K562 (cell line): Measurements from ENCODE around the gene SGK1. TPM values are rescaled to one million over a fixed set of nuclear protein-coding genes. Genes with fewer than 3 reads are reported as not detected.
A peak's percentile ranks its signal among the peaks of the same experiment; 100 is the strongest.

ENCODE experiments used
- ARHGAP35 ChIP-seq: fragments of 450-650 bp; IDR thresholded peaks from 2 replicates; pipeline ENCODE4 v1.6.1; 2018; ENCODE audit not compliant: partially characterized antibody
- CTBP1 ChIP-seq: fragments of 450-650 bp; IDR thresholded peaks from 2 replicates; pipeline ENCODE4 v1.6.1; 2016; ENCODE audit warnings: borderline replicate concordance
- HOXB6 ChIP-seq: fragments of 250-450 bp; sonication (Bioruptor Pico); IDR thresholded peaks from 2 replicates; pipeline ENCODE4 v1.5.1; 2022; ENCODE audit warnings: mild to moderate bottlenecking, borderline replicate concordance
- MLX ChIP-seq, 2 experiments: fragments of 450-650 bp in 1 of 2; sonication (generic) in 1 of 2; formaldehyde crosslinking; conservative IDR thresholded peaks; 2 replicates each; pipeline versions ENCODE4 v1.4.0 to v1.8.1; 2020 to 2022; ENCODE audit warnings: mild to moderate bottlenecking in 1 of 2, missing genetic modification reagents in 1 of 2
- NR2F6 ChIP-seq: fragments of 450-650 bp; formaldehyde crosslinking; IDR thresholded peaks from 2 replicates; pipeline ENCODE4 v1.4.0; 2020; ENCODE audit warnings: mild to moderate bottlenecking
- SIRT6 ChIP-seq: IDR thresholded peaks from one replicate; pipeline ENCODE4 v1.6.1; 2012; ENCODE audit warnings: low read depth, mild to moderate bottlenecking, control low read depth, inconsistent platforms, low read length, moderate library complexity
- SMARCE1 ChIP-seq: fragments of 450-650 bp; IDR thresholded peaks from 2 replicates; pipeline ENCODE4 v1.7.1; 2016; ENCODE audit warnings: mild to moderate bottlenecking
- SREBF1 ChIP-seq: fragments of 150-350 bp; IDR thresholded peaks from 2 replicates; pipeline ENCODE4 v1.6.1; 2014; ENCODE audit warnings: antibody characterized with exemption, low read depth, low read length, borderline replicate concordance
- TRIM24 ChIP-seq, 2 experiments: fragments of 450-650 bp; IDR thresholded peaks; 2 replicates each; pipeline ENCODE4 v1.6.1; 2016
- XRCC3 ChIP-seq: fragments of 450-650 bp; IDR thresholded peaks from 2 replicates; pipeline ENCODE4 v1.6.1; 2017; ENCODE audit warnings: mild to moderate bottlenecking, moderate library complexity
- ZKSCAN8 ChIP-seq: fragments of 200-800 bp; sonication (Bioruptor generic); IDR thresholded peaks from 2 replicates; pipeline ENCODE4 v1.6.1; 2016; ENCODE audit warnings: missing genetic modification characterization, missing compliant biosample characterization
- ZNF12 ChIP-seq: sonication (generic); formaldehyde crosslinking; IDR thresholded peaks from 2 replicates; pipeline ENCODE4 v1.4.0; 2020; ENCODE audit warnings: mild to moderate bottlenecking, missing genetic modification reagents
- polyA plus RNA-seq, 8 experiments: library from polyadenylated mRNA; depleted of rRNA in 4 of 8; stranded (reverse) in 5 of 8; unstranded in 3 of 8; fragments of >200 nt; fragmentation: Nextera tagmentation in 2 of 8; fragmentation: Illumina TruSeq in 1 of 8; extraction: Ambion mirVana in 2 of 8; extraction: Trizol in 1 of 8; gene quantifications; 2 replicates each; pipeline versions ENCODE4 v1.2.1 to v1.2.3, GENCODE V29; 2011 to 2014; ENCODE audit warnings: inconsistent platforms in 1 of 8, missing spikeins in 1 of 8
- total RNA-seq, 7 experiments: library from RNA; depleted of rRNA in 6 of 7; stranded (reverse); fragments of >200 nt in 6 of 7; fragmentation: Illumina TruSeq in 2 of 7; extraction: Trizol in 2 of 7; gene quantifications; 2 replicates each; pipeline versions ENCODE4 v1.2.1 to v1.2.3, GENCODE V29; 2011 to 2021; ENCODE audit warnings: low replicate concordance in 1 of 7
- TF ChIP-seq, protein P1 (sequence below), 2 experiments: fragments of 250-450 bp in 1 of 2; fragments of 450-650 bp in 1 of 2; sonication (Bioruptor Pico) in 1 of 2; IDR thresholded peaks; 2 replicates each; pipeline versions ENCODE4 v1.6.1 to v1.8.0; 2016 to 2021; ENCODE audit warnings: mild to moderate bottlenecking in 2 of 2, moderate library complexity in 2 of 2, missing compliant biosample characterization in 1 of 2, missing genetic modification characterization in 1 of 2
- TF ChIP-seq, protein P2 (sequence below), 3 experiments: fragments of 200-800 bp in 1 of 3; fragments of 250-450 bp in 1 of 3; fragments of 450-650 bp in 1 of 3; sonication (Bioruptor Pico) in 1 of 3; sonication (Bioruptor generic) in 1 of 3; formaldehyde crosslinking in 1 of 3; IDR thresholded peaks; 2 replicates each; pipeline versions ENCODE4 v1.6.1 to v1.8.0; 2016 to 2022; ENCODE audit warnings: mild to moderate bottlenecking in 2 of 3, missing genetic modification characterization in 2 of 3, missing compliant biosample characterization in 1 of 3, moderate library complexity in 1 of 3
- TF ChIP-seq, protein P3 (sequence below), 2 experiments: fragments of 450-650 bp; conservative IDR thresholded peaks; 2 replicates each; pipeline ENCODE4 v1.6.1; 2017; ENCODE audit warnings: mild to moderate bottlenecking in 2 of 2, moderate library complexity in 2 of 2
- TF ChIP-seq, protein P4 (sequence below): fragments of 250-450 bp; sonication (Bioruptor Pico); IDR thresholded peaks from 2 replicates; pipeline ENCODE4 v1.4.0; 2020; ENCODE audit warnings: mild to moderate bottlenecking, moderate library complexity

The SGK1 gene
- total and polyA plus RNA-seq, 9 of the 15 experiments (the other 6 are each of a cell fraction or from before 2014, with no cell fraction given) = 3.5 to 7.2 (median 3.9) TPM

DNA sequence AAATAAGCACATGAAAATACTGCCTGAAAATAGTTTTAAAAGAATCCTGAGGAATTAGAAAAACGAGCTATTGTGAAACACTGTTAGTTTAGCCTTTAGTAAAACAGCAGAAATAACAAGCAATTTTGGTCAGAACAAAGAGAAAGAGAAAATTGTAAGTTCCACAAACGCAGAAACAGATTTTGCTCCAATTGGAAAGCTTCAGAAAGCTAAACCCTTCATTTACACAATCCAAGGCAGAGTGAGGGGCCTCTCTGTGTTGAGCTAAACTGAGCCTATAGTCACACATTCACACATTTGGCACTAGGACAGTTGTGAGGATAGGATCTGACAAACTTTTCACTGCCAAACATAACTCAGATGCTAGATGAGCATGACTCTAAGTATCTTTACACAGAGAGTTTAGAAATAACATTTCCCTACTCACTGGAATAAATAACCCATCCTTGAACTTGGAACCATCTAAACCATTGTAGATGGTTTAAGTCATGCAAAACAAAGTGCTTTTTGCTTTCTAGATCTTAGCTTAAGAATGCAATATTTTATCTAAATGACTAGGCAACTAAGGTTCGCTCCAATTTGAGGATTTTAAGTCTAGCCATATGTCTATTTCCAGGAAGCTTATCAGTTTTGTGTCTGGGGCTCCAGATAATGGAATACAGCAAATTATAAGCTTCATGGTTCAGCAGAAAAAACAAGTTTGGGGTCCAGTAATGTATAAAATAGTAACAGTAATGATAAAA lies 122.6 kb downstream of the SGK1 start (continued):
- TF ChIP-seq TRIM24 (IDR thresholded peaks at IDR 0.05) (peak; percentile 57 to 81; a peak in 3 of 4 replicates), SREBF1 (no peak), SMARCE1 (peak; percentile 95), MLX (CRISPR knock-in tag; conservative IDR thresholded peaks at IDR 0.05) (no peak), NR2F6 (CRISPR knock-in tag) (no peak), ZKSCAN8 (CRISPR knock-in tag) (no peak), ARHGAP35 (no peak), ZNF12 (CRISPR knock-in tag) (no peak), XRCC3 (no peak), CTBP1 (peak; percentile 47; the same call in 1 of the 2 replicates), SIRT6 (no peak), HOXB6 (no peak)
- TF ChIP-seq, protein P1, sequence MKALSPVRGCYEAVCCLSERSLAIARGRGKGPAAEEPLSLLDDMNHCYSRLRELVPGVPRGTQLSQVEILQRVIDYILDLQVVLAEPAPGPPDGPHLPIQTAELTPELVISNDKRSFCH (CRISPR knock-in tag; IDR thresholded peaks at IDR 0.05) = no peak
- TF ChIP-seq, protein P1 (tag; IDR thresholded peaks at IDR 0.05) = no peak
- TF ChIP-seq, protein P2, sequence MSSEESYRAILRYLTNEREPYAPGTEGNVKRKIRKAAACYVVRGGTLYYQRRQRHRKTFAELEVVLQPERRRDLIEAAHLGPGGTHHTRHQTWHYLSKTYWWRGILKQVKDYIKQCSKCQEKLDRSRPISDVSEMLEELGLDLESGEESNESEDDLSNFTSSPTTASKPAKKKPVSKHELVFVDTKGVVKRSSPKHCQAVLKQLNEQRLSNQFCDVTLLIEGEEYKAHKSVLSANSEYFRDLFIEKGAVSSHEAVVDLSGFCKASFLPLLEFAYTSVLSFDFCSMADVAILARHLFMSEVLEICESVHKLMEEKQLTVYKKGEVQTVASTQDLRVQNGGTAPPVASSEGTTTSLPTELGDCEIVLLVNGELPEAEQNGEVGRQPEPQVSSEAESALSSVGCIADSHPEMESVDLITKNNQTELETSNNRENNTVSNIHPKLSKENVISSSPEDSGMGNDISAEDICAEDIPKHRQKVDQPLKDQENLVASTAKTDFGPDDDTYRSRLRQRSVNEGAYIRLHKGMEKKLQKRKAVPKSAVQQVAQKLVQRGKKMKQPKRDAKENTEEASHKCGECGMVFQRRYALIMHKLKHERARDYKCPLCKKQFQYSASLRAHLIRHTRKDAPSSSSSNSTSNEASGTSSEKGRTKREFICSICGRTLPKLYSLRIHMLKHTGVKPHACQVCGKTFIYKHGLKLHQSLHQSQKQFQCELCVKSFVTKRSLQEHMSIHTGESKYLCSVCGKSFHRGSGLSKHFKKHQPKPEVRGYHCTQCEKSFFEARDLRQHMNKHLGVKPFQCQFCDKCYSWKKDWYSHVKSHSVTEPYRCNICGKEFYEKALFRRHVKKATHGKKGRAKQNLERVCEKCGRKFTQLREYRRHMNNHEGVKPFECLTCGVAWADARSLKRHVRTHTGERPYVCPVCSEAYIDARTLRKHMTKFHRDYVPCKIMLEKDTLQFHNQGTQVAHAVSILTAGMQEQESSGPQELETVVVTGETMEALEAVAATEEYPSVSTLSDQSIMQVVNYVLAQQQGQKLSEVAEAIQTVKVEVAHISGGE (CRISPR knock-in tag; IDR thresholded peaks at IDR 0.05) = peak in 1 of 3 experiments; percentile 61; a peak in 2 of 6 replicates
- TF ChIP-seq, protein P3, sequence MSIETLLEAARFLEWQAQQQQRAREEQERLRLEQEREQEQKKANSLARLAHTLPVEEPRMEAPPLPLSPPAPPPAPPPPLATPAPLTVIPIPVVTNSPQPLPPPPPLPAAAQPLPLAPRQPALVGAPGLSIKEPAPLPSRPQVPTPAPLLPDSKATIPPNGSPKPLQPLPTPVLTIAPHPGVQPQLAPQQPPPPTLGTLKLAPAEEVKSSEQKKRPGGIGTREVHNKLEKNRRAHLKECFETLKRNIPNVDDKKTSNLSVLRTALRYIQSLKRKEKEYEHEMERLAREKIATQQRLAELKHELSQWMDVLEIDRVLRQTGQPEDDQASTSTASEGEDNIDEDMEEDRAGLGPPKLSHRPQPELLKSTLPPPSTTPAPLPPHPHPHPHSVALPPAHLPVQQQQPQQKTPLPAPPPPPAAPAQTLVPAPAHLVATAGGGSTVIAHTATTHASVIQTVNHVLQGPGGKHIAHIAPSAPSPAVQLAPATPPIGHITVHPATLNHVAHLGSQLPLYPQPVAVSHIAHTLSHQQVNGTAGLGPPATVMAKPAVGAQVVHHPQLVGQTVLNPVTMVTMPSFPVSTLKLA (conservative IDR thresholded peaks at IDR 0.05) = peak in 1 of 2 experiments; percentile 55; a peak in 1 of 4 replicates
- TF ChIP-seq, protein P4, sequence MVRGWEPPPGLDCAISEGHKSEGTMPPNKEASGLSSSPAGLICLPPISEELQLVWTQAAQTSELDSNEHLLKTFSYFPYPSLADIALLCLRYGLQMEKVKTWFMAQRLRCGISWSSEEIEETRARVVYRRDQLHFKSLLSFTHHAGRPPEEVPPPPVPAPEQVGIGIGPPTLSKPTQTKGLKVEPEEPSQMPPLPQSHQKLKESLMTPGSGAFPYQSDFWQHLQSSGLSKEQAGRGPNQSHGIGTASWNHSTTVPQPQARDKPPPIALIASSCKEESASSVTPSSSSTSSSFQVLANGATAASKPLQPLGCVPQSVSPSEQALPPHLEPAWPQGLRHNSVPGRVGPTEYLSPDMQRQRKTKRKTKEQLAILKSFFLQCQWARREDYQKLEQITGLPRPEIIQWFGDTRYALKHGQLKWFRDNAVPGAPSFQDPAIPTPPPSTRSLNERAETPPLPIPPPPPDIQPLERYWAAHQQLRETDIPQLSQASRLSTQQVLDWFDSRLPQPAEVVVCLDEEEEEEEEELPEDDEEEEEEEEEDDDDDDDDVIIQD (CRISPR knock-in tag) = no peak
